ENCODE results near the gene PCCA. TPM values are rescaled to one million over a fixed set of nuclear protein-coding genes. Genes with fewer than 3 reads are reported as not detected.

Gene PCCA
- total RNA-seq, 3 donors from 2014 or later = 46.6 to 69.8 (median 64.7) TPM

DNA sequence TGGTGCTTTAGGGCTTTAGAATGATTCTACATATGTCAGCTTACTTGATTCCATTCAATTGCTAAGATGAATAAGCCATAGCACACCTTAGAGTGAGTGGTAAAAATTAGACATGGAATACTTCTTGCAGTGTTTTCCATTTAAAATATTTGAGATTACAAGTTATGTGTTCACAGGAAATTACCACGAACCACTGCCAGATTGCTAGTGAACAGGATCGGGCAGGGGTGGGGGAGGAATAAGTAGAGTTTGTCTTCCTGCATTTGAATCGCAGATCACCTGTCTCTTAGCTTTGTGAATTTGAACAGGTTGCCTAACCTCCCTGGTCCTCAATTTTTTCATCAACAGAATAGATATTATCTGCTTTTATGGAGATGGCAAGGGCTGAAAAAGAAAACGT is 375.1 kb downstream of the PCCA start:
- no peaks in the 10 kb centered on the region for H3K4me1 ChIP-seq
- H3K36me3 ChIP-seq = no peaks in the 10 kb centered on the region
- no peaks in the 10 kb centered on the region for H3K27me3 ChIP-seq
- no peak for TF ChIP-seq POLR2A (IDR thresholded peaks at IDR 0.05)
- TF ChIP-seq, protein P1, sequence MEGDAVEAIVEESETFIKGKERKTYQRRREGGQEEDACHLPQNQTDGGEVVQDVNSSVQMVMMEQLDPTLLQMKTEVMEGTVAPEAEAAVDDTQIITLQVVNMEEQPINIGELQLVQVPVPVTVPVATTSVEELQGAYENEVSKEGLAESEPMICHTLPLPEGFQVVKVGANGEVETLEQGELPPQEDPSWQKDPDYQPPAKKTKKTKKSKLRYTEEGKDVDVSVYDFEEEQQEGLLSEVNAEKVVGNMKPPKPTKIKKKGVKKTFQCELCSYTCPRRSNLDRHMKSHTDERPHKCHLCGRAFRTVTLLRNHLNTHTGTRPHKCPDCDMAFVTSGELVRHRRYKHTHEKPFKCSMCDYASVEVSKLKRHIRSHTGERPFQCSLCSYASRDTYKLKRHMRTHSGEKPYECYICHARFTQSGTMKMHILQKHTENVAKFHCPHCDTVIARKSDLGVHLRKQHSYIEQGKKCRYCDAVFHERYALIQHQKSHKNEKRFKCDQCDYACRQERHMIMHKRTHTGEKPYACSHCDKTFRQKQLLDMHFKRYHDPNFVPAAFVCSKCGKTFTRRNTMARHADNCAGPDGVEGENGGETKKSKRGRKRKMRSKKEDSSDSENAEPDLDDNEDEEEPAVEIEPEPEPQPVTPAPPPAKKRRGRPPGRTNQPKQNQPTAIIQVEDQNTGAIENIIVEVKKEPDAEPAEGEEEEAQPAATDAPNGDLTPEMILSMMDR (IDR thresholded peaks at IDR 0.05) = no peak
- no peak for TF ChIP-seq POLR2AphosphoS5 (IDR thresholded peaks at IDR 0.05)
- no peak overlapping the region for H3K4me3 ChIP-seq
- no peak overlapping the region for H3K27ac ChIP-seq
- intact Hi-C loops (cut with DNase I; ENCODE audit: low total_unique reads) = no loop called here
- H3K9me3 ChIP-seq = no peaks in the 10 kb centered on the region
- no peak for DNase-seq (ENCODE audit: low spot score in 2 of 2)

DNA sequence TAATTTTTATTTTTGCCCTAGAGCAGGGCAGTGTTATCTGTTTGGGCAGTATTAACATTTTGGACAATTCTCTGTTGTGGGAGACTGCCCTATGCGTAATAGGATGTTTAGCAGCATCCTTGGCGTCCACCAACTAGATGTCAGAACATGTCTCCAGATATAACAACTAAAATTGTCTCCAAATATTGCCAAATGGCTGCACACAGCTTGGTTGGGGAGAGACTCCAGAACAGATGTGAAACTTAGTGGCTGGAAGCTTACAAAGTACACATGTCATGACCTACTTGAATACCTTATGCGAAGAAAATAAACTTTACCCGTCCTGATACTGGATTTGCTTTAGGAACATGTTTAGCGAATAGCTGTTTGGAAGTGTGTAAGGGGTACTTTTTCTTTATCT is 376.7 kb downstream of the PCCA start:
- DNase-seq (ENCODE audit: low spot score in 2 of 2) = no peak
- Histone ChIP-seq H3K4me3 (no peak overlapping the region), H3K36me3 (no peaks in the 10 kb centered on the region), H3K4me1 (no peaks in the 10 kb centered on the region), H3K27ac (no peak overlapping the region), H3K27me3 (no peaks in the 10 kb centered on the region), H3K9me3 (no peaks in the 10 kb centered on the region)
- TF ChIP-seq POLR2AphosphoS5 (IDR thresholded peaks at IDR 0.05) (no peak), POLR2A (IDR thresholded peaks at IDR 0.05) (no peak)
- TF ChIP-seq, protein P1 (IDR thresholded peaks at IDR 0.05) = no peak
- intact Hi-C loops (cut with DNase I; ENCODE audit: low total_unique reads) = no loop called here

DNA sequence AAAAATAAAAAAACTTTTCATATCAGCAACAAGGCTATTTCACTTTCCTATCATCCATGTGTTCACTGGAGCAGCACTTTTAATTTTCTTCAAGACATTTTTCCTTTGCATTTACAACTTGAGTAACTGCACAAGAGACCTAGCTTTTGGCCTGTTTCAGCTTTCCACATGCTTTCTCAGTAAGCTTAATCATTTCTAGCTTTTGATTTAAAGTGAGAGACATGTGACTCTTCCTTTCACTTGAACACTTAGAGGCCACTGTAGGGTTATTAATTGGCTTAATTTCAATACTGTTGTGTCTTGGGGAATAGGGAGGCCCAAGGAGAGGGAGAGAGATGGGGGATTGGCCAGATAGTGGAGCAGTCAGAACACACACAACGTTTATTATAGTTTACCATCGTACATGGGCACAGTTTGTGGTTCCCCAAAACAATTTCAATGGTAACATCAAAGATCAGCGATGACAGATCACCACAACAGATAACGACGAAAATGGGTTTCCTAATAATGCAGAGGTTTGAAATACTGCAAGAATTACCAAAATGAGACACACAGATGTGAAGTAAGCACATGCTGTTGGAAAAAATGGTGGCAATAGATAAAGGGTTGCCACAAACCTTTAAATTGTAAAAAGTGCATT is 382.1 kb downstream of the PCCA start:
- Histone ChIP-seq H3K4me3 (no peak overlapping the region), H3K4me1 (no peaks in the 10 kb centered on the region), H3K9me3 (no peaks in the 10 kb centered on the region), H3K36me3 (no peaks in the 10 kb centered on the region), H3K27ac (no peak overlapping the region), H3K27me3 (no peaks in the 10 kb centered on the region)
- TF ChIP-seq POLR2A (IDR thresholded peaks at IDR 0.05) (no peak), POLR2AphosphoS5 (IDR thresholded peaks at IDR 0.05) (no peak)
- TF ChIP-seq, protein P1 (IDR thresholded peaks at IDR 0.05) = no peak
- DNase-seq (ENCODE audit: low spot score in 2 of 2) = no peak
- intact Hi-C loops (cut with DNase I; ENCODE audit: low total_unique reads) = no loop called here

DNA sequence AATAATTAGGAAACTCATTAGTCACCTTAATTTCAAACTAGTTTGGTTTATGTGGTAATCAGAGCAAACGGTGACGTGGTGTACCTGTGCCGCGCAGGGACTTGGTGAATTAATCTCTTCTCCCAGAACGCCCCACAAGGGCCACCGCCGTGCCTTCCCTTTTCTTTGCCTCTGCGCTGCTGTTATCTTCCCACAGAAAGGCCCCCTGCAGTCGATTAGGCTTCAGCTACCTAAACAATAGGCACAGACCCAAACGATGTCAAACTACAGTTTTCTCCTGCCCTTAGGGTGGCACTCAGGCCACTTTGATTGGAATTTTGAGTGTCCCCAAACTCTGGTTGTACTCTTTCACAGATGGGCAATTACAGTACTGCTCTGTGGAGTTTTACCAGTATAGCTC is 384.2 kb downstream of the PCCA start:
- H3K4me1 ChIP-seq = no peaks in the 10 kb centered on the region
- no peak overlapping the region for H3K4me3 ChIP-seq
- TF ChIP-seq, protein P1 (IDR thresholded peaks at IDR 0.05) = no peak
- no peak for TF ChIP-seq POLR2A (IDR thresholded peaks at IDR 0.05)
- TF ChIP-seq POLR2AphosphoS5 (IDR thresholded peaks at IDR 0.05) = no peak
- H3K9me3 ChIP-seq = no peaks in the 10 kb centered on the region
- no peak for DNase-seq (ENCODE audit: low spot score in 2 of 2)
- no peaks in the 10 kb centered on the region for H3K27me3 ChIP-seq
- no peaks in the 10 kb centered on the region for H3K36me3 ChIP-seq
- no peak overlapping the region for H3K27ac ChIP-seq
- intact Hi-C loops (cut with DNase I; ENCODE audit: low total_unique reads) = no loop called here

DNA sequence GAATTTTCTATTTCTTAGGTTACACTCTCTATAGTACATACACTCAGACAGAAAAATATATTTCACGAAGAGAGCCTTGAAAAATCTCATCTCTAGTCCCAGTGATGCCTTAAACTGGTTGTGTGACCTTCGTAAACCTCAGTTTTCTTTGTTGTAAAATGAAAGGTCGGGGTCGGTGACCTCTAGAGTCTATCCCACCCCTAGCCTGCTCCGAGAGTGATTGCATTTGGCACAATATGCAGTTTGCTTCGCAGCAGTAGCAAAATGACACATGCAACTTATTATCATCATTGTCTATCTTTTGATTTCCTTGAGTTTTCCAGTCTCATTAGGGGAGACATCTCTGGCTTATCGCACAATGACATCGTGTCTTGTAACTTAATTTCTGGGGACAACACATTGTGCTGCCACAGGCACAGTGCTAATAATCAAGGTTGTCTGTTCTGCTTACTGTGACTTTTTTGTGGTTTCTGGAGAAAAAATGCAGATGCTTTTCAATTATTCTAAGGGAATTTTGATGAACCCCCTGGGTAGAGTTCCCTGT is 384.7 kb downstream of the PCCA start:
- Histone ChIP-seq H3K36me3 (no peaks in the 10 kb centered on the region), H3K9me3 (no peaks in the 10 kb centered on the region), H3K4me1 (no peaks in the 10 kb centered on the region), H3K27me3 (no peaks in the 10 kb centered on the region), H3K4me3 (no peak overlapping the region), H3K27ac (no peak overlapping the region)
- no peak for DNase-seq (ENCODE audit: low spot score in 2 of 2)
- intact Hi-C loops (cut with DNase I; ENCODE audit: low total_unique reads) = no loop called here
- TF ChIP-seq, protein P1 (IDR thresholded peaks at IDR 0.05) = no peak
- TF ChIP-seq POLR2AphosphoS5 (IDR thresholded peaks at IDR 0.05) (no peak), POLR2A (IDR thresholded peaks at IDR 0.05) (no peak)

Measured in breast epithelium (tissue), 4 donors.